ENCODE data around the gene SLC30A5. TPM values are rescaled to one million over a fixed set of nuclear protein-coding genes. Genes with fewer than 3 reads are reported as not detected.

Gene SLC30A5
- total RNA-seq, 4 donors from 2014 or later, result 42.2 to 75.0 (median 48.0) TPM

DNA sequence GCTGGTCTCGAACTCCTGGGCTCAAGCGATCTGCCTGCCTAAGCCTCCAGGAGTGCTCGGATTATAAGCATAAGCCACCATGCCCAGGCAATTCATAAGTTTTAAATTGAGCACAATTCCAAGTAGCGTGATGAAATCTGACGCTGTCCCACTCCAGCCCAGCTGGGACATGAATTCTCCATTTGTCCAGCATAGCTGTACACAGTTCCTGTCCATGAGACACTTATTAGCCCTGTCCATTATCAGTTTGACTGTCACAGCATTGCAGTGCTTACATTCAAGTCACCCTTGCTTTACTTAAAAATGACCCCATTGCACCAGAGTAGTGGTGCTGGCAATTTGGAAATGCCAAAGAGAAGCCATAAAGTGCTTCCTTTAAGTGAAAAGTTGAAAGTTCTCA, 7.6 kb upstream of the SLC30A5 start:
- TF ChIP-seq, protein P1, sequence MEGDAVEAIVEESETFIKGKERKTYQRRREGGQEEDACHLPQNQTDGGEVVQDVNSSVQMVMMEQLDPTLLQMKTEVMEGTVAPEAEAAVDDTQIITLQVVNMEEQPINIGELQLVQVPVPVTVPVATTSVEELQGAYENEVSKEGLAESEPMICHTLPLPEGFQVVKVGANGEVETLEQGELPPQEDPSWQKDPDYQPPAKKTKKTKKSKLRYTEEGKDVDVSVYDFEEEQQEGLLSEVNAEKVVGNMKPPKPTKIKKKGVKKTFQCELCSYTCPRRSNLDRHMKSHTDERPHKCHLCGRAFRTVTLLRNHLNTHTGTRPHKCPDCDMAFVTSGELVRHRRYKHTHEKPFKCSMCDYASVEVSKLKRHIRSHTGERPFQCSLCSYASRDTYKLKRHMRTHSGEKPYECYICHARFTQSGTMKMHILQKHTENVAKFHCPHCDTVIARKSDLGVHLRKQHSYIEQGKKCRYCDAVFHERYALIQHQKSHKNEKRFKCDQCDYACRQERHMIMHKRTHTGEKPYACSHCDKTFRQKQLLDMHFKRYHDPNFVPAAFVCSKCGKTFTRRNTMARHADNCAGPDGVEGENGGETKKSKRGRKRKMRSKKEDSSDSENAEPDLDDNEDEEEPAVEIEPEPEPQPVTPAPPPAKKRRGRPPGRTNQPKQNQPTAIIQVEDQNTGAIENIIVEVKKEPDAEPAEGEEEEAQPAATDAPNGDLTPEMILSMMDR (IDR thresholded peaks at IDR 0.05; ENCODE audit: low read depth), result no peak

DNA sequence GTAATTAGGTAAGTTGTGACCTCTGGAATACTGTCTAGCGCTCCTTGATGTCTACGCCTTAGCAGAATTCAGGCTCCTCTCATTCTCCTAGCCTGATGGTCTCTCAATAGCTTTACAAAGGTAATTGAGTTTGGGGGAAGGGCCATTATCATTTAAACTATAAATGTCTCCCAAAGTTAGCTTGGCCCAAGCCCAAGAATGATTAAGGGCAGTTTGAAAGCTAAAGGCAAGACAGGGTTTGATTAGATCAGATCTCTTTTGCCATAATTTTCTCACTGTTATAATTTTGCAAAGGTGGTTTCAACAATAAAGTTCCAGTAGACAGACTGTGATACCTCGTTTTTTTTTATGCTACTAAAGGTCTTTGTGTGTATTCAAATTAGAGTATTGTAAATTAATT, 3.7 kb upstream of the SLC30A5 start:
- TF ChIP-seq, protein P1 (IDR thresholded peaks at IDR 0.05; ENCODE audit: low read depth), result no peak

DNA sequence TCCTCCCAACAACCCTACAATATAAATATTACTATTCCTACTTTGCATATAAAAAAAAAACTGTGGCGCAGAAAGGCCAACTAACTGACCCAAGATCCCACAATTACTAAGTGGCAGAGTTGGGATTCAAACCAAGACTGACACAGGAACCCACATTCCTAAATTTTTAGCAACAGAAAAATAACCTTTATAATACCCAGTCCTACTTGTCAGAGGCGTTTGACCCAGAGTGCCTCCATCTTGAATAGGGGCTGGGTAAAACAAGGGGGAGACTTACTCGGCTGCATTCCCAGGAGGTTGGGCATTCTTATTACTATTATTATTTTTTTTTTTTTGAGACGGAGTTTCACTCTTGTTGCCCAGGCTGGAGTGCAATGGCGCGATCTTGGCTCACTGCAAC, 2.0 kb upstream of the SLC30A5 start:
- TF ChIP-seq, protein P1 (IDR thresholded peaks at IDR 0.05; ENCODE audit: low read depth), result no peak

DNA sequence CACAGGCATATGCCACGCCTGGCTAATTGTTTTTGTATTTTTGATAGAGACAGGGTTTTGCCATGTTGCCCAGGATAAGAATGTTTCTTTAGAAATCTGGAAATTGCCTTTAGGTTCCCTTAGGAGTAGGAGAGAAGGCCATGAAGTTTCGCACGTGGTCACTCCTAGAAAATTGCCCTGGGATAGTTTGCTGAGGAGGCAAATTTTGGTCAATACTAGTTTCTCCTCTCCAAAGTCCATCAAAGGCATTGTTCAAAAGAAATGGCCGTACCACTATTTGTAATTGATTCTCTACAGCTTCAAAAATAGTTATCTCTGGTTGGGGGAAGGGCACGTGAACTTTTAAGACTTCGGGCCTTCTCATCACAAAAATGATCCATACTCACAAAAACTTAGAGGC, 845 bp upstream of the SLC30A5 start:
- TF ChIP-seq, protein P1 (IDR thresholded peaks at IDR 0.05; ENCODE audit: low read depth), result no peak

DNA sequence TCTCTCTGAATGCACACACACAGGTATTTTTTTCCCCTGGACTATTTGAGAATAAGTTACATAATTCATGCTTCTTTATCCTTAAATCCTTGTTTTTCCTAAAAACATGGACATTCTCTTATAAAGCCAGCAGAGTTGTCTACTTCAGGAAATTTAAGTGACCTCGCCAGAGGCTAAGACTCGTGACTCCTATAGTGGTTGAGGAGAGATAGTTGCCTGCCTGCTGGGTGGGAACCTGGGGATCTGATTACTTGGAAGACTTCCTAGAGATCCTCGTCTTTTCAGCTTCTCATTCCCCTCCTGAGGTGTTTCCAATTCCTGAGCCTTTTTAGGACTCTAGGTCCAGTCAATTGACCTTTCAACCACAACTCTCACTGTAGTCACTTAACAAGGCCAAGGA, 5.5 kb downstream of the SLC30A5 start:
- TF ChIP-seq, protein P1 (IDR thresholded peaks at IDR 0.05; ENCODE audit: low read depth), result no peak

DNA sequence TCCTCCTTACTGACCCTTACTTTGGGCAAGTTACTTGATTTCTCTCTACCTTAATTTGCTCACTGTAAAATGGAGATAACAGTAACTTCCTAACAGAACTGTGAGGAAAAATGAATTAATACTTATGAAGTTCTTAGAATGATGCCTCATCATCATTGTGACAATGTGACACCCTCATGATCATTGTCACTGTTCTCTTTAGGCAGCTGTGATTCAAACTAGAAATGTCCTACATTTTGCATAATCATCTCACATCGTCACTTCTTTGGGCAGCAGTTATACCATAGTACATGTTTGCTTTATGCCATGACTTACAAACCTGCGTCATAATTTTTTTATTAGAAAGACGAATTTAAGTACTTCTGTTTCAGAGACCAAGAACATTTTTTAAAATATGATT, 9.7 kb downstream of the SLC30A5 start:
- TF ChIP-seq, protein P1 (IDR thresholded peaks at IDR 0.05; ENCODE audit: low read depth), result no peak

DNA sequence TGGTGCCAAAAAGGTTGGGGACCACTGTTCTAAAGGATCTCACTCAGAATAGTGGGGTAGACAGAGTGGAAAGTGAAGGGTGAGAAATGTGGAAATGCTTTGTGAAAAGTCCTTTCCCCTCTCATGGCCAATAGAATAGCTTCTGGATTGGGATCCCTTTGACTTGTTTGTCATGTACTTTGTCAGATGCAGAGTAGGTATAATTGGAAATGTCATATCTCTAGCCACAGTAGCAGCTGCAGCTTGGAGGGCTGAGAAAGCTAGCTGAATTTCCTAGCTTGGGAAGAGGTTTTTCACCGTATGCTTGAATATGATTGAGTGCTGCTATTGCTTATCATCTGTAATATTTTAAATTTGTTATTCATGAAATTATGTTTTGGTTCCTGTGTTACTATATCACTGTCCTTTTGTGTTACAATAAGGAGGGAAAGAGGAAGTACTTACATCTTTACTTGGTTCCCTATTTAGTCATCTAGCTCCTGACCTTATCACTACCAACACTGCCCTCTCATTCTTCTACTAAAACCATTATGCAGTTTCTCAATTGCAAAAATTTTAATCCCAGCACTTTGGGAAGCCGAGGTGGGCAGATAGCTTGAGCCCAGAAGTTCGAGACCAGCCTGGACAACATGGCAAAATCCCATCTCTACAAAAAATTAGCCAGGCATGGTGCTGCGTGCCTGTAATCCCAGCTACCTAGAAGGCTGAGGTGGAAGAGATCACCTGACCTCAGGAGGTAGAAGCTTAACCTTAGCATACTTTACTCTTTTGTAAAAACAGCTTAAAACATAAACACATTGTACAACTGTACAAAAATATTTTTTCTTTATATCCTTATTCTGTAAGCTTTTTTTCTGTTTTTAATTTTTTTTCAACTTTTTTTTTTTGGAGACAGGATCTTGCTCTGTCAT, 12.4 kb downstream of the SLC30A5 start:
- TF ChIP-seq, protein P1 (IDR thresholded peaks at IDR 0.05; ENCODE audit: low read depth), result no peak
